NCI-H2107 treated with DMSO at 0.1 percent for 48 hours (cell line): ENCODE results near the gene MCF2L2.

Source experiments
- DNase-seq: peaks from one replicate; lab custom pipeline; 2025; ENCODE audit not compliant: unreplicated experiment; lab: John Stamatoyannopoulos, UW

Gene MCF2L2

GRCh38 chr3:183300996-183301562 is 127.3 kb downstream of the MCF2L2 start:
- no peak for DNase-seq

DNA sequence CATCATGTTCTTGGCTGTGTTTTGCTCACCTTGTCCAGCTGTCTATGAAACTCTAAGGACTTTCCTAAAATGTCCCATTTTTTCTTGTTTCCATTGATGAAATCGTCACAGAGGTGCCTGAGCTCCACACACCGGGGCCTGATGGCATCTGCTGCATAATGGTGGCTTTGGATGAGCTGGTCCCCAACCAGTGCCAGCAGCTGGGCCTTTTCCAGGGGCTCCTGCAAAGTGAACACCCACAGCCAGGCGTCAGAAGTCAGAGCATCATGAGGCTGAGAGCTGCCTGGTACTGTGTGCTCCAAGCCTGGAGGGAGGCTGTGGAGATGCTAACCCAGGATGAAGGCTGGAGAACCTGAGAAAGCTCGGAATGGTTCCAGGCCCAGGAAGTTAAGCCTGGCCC is 128.4 kb downstream of the MCF2L2 start:
- no peak for DNase-seq

GRCh38 chr3:183298701-183299153 is 129.7 kb downstream of the MCF2L2 start:
- peak; percentile 98 for DNase-seq

DNA sequence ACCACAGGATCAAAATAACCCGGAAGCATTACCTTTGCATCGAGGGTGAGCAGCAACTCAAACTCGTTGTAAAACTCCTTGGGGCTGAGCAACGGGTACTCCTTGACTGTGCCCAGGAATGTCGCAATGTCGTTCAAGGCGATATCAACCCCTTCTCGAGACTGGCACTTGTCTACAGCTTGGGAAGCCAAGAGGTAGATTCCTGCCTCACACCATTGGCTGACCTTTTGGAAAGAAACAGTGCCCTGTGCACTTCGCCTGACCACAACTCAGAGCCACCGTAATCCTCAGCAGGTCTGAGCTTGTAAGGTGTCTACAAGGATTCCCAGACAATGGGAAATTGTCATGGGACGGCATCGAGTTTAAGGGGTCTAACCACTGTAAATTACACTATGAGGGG is 131.5 kb downstream of the MCF2L2 start:
- DNase-seq: no peak

DNA sequence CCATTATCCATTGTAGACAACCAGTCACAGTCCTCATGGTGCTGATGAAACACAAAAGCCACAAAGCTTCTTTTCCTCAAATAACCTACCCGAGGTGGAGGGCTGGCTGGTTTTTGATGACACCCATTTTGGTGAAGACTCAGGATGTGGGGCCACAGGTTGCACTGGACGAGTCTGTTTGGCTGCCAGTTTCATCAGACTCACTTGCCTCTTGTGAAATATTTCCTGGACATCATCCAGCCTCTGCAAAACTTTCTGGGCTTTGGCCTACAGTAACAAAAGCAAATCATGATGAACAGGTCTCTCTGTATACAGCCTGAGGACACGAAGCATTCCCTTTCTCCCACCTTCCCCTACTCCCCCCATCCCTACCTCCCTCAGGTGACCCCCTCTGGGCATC is 133.2 kb downstream of the MCF2L2 start:
- no peak for DNase-seq

DNA sequence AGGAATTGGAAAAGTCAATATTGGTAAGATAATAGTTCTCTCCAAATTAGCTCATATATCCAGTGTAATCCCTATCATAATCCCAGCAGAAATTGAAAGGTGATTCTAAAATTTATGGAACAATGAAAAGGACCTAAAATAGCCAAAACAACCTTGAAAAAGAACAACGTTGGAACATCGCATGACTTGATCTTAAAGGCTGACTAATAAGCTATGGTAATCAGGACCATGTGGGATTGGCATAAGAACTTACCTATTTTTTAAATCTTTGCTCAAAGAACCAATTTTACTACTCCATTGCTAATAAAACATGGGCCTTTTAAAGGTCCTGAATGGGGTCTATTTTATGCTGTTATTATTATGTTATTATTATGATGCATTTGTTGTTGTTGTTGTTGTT is 134.5 kb downstream of the MCF2L2 start:
- DNase-seq: no peak

- no peak for DNase-seq
Measured at GRCh38 chr3:183291497-183292031, 136.9 kb downstream of the MCF2L2 start.

GRCh38 chr3:183290216-183290615 is 138.2 kb downstream of the MCF2L2 start:
- no peak for DNase-seq

DNA sequence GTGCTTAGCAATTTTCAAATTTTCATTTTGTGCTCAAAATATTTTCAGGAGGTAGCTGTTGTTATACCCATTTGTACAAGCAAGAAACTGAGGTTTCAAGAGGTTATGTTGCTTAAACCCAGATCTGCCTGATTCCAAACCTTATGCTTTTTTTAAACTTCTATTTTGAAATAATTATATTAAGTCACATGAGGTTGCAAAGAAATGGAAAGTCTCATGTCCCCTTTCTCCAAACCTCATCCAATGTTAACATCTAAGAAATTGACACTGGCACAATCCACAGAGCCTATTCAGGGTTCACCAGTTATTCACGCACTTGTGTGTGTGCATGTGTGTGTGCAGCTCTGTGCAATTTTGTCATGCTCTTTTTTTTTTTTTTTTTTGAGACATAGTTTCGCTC is 140.3 kb downstream of the MCF2L2 start:
- DNase-seq: no peak

DNA sequence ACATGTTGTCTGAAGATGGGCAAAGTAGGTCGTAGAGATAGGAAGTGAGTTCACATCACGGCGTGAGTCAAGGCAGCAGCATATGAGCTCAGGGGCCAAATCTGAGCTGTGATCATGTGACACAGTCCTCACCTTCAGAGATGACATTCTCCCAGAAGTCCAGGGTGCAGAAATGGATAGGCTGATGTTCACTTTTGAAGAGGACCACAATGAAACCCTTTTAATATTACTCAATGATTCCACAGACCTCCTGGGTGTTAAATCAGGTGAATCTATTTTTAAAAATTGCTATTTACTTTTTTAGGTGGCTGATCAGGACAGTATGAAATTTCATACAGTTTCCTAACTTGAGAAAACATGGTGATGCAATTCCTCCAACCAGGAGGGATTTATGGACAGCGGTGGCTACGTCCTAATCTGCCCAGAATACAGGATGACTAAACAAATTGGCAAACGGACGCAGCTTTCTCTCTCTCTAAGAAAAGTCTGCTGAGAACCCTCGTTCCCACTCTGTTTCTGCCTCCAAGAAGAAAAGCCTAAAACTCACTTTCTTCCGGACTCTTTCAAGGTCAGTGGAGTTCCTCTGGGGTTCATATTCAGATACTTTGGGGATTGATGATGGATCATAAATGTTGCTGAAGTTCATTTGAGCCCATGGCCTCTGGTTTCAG is 141.0 kb downstream of the MCF2L2 start:
- no peak for DNase-seq

GRCh38 chr3:183285828-183286457 is 142.5 kb downstream of the MCF2L2 start:
- DNase-seq: peak; percentile 82

DNA sequence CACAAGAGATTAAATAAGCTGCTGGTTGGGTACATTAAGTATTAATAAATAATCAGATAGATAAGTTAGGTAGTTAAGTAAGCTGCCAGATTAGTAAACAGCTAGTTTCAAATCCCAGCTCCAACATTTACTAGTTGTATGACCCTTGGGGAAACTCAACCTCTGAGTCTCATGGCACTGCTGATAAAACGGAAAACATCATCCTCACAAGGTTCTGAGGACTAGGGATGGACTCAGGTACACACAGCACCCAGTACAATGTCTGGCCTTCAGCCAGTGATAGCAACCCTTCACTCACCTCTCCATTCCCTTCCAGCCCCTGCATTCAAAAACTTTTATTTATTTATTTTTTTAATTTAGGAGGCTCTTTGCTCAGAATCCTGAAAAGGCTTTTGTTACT is 143.1 kb downstream of the MCF2L2 start:
- no peak for DNase-seq

DNA sequence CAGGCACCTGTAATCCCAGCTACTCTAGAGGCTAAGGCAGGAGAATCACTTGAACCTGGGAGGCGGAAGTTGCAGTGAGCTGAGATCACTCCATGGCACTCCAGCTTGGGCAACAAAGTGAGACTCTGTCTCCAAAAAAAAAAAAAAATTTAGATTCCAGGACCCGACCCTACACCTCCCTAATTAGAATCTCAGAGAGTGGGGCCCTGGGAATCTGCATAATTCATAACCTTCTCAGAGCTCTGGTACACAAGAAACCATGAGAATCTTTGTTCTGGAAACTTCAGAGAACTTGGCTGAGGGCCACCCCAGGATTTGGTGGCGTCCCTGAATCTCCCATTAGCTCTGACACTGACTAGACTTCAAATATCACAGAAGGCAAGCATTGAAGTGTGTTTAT is 143.8 kb downstream of the MCF2L2 start:
- no peak for DNase-seq

- DNase-seq: no peak
Measured at GRCh38 chr3:183283886-183284285, 144.5 kb downstream of the MCF2L2 start.

DNA sequence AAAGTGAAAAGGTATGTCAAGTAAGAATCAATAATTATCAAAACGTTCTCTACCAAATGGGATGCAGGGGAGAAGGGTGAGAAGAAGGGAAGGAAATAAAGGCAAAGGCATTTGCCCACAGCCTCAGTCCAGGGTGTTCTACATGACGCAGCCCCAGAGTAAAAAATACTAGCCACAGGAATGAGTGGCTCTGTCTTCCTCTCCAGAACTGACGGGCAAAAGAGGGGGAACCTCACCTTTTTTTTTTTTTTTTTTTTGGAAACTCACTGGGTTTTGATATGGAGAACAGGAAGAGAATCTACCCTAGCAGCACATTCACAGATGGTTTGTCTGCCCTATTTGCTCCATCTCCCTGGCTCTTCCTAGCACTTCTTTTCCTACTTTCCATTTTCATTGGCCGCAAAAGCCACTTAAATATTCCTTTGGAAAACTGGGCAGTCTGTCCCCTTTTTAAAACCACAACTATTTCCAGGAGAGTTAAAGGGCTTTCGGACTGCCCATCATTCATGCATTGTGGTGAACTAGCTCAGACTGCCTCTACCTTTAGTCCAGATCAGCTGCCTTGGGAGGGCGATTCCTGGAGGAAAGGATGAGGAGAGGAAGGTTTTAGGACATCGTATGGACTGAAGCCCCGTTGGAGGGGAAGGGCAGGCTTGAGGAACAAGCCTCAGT is 147.2 kb downstream of the MCF2L2 start:
- peak; percentile 49 for DNase-seq

GRCh38 chr3:183279371-183279770 is 149.0 kb downstream of the MCF2L2 start:
- no peak for DNase-seq

GRCh38 chr3:183278479-183279088 is 149.8 kb downstream of the MCF2L2 start:
- DNase-seq: peak; percentile 59

DNA sequence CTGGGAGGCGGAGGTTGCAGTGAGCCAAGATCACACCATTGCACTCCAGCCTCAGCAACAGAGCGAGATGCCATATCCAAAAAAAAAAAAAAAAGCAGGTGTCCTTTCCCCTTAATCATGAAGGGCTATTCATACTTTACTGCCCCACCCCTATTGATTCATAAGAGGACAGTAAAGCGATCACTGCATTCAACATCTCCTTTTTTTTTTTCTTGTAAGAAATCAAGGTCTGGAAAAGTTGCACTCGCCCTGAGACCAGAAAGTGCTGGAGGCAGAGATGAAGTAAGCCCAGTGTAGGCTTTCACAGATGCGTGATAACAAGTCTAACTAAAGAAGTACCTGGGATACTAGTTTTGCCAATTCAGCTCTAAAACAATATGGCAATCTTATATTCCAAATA is 151.2 kb downstream of the MCF2L2 start:
- DNase-seq: no peak

GRCh38 chr3:183275937-183276336 is 152.5 kb downstream of the MCF2L2 start:
- no peak for DNase-seq

- peak; percentile 83 for DNase-seq
Measured at GRCh38 chr3:183275418-183275817, 153.0 kb downstream of the MCF2L2 start.

DNA sequence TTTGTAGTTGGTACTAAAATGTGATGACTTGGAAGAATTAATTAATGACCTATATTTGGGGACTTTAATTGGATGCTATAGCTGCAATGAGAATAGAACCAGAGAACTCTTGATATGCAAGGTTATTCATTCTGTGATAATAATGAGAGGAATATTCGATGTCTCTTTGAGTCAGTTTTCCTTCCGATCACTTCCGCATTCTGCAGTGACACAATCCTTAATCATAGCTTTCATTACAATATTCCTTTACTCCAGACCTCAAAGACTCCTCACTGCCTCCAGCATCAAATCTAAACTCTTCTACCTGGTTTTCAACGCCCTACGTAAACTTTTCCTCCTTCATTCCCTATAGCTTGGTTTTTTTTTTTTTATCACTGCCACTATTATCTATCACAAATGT is 153.8 kb downstream of the MCF2L2 start:
- DNase-seq: no peak
